ENCODE data around the gene ATP8A2.

GRCh38 chr13:25871389-25872125 is 499.8 kb downstream of the ATP8A2 start:
- TF ChIP-seq CTCF (IDR thresholded peaks at IDR 0.05) (no peak), POLR2AphosphoS5 (IDR thresholded peaks at IDR 0.05) (no peak), EP300 (IDR thresholded peaks at IDR 0.05) (no peak)

Measured in upper lobe of left lung (tissue), 4 donors.